GM18507 (cell line): ENCODE data around the gene CSMD2.
A peak's percentile ranks its signal among the peaks of the same experiment; 100 is the strongest.
"Not testable (repeated sequence)": the region's sequence is repeated elsewhere in the genome, so short reads cannot be mapped to it uniquely, and the experiment has no call there.

ENCODE experiments used
- DNase-seq: peaks from one replicate; pipeline ENCODE4 v3.0.0; 2011; ENCODE audit warnings: low read depth; ENCODE audit not compliant: insufficient read length; ENCODE audit errors: extremely low spot score
- FAIRE-seq: peaks from 2 replicates; lab custom pipeline; 2011; peaks lifted over from hg19 to GRCh38; lab: Jason Lieb, UNC

CSMD2 gene

DNA sequence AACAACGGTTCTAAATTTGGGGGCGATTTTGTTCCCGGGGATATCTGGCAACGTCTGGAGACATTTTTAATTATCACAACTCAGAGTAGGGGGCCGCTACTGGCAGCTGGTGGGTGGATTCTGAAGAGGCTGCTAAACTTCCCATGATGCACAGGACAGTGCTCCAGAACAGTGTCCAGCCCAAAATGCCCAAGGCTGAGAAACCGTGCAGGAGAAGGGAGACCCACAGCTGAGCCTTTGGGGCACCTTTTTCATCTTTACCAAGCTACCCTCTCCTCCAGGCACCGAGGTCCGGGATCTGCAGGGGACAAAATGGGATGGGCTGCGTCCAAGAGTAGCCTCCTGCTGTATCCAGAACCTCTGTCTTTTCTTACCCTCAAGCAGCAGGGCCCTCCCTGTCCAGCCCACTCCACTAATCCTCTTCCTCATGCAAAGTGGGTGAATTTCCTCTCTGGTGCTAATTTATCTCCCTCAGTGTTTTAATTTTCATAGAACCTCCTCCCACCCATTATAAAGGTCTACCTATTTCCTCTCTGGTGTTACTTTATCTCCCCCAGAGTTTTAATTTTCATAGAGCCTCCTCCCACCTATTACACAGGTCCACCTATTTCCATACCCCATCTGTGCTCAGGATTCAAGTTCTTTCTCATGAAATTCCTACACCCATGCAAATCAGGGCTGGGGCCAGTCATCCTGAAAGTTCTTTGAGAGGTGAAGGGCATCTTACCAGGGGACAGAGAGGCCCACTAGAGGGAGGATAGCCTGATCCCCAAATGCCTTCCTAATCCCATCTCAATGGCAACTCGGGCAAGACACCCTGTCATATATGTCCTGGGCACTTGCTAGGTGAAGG, 42.7 kb downstream of the CSMD2 start:
- DNase-seq (no peak), FAIRE-seq (no peak)

DNA sequence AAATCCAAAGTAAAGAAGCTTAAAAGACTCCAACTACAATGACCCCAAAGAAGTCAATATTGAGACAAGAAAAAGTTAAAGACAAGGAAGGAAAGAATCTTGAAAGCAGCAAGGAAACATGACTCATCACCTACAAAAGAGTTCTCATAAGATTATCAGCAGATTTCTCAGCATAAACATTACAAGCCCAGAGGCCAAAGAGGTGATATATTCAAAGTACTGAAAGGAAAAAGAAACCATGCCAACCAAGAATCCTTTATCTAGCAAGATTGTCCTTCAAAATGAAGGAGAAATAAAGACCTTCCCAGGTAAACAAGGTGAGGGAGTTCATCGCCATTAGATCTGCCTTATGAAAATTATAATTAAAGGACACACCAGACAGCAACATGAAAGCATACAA, 49.8 kb downstream of the CSMD2 start:
- FAIRE-seq (no peak), DNase-seq (no peak)

DNA sequence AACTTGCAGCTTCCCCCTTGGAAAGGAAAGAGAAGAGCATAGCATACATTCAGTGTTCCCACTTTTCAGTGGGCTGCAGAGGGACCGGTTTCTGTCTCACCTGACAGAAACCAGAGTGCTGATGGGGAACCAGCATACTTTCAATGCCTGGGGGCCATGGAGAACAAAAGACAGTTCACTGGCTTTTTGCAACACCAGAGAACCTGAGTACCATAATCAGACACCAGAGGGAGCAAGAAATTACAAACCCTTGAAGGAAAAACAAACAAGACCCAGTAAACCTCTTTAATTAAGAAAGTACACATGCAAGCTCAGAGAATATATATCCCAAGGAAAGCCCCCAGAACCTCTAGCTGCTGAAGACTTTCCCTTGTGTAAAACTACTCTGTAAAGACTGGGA, 51.1 kb downstream of the CSMD2 start:
- DNase-seq (no peak), FAIRE-seq (peak; percentile 50)

GRCh38 chr1:34113362-34113761, 51.7 kb downstream of the CSMD2 start:
- FAIRE-seq (no peak), DNase-seq (no peak)

- DNase-seq (no peak), FAIRE-seq (no peak)
Measured at GRCh38 chr1:34108711-34109110, 56.3 kb downstream of the CSMD2 start.

GRCh38 chr1:34108269-34108668, 56.8 kb downstream of the CSMD2 start:
- DNase-seq (no peak), FAIRE-seq (no peak)

GRCh38 chr1:34101151-34101550, 63.9 kb downstream of the CSMD2 start:
- DNase-seq: no peak
- no peak for FAIRE-seq

DNA sequence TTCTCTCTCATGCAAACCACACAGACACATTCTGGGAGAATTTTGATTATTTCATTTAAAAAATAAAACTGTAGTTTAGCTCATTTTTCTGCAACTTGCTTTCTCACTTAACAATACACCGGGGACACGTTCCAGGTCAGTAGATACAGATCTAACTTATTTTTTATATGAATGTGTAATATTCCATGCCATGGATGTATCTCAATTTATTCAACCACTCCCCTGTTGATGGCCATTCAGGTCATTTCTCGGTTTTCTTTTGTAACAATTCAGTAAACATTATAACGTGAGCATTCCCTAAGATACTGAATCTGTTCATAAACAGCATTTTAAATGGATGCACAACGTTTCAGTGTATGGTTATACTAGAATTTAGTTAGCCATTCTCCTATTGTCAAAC, 64.7 kb downstream of the CSMD2 start:
- no peak for DNase-seq
- FAIRE-seq: no peak

- FAIRE-seq, DNase-seq: not testable (repeated sequence)
Measured at GRCh38 chr1:34092399-34092798, 72.6 kb downstream of the CSMD2 start.

GRCh38 chr1:34089731-34090130, 75.3 kb downstream of the CSMD2 start:
- FAIRE-seq (no peak), DNase-seq (no peak)

DNA sequence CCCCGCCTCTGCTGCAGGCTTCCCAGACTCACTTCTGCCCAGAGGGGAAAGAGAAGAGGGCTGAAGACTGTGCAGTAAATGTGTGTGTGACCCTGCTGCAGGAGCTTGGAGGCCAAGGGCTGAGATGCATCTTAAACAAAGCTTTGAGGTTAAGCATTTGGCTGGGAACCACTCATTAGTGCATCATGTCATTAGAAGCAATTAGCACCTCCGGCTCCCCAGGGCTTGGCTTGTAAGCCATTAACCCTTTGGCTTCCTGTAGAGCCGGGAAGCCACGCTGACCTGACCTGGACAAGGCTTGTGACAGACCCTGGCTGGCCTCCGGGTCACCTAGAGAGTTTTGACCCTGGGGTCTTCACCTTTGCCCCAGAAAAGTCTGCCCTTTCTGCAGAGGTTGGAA, 77.0 kb downstream of the CSMD2 start:
- FAIRE-seq: no peak

GRCh38 chr1:34086561-34086960, 78.5 kb downstream of the CSMD2 start:
- DNase-seq: no peak
- FAIRE-seq: no peak

More for the DNA sequence above, 77.0 kb downstream of the CSMD2 start:
- no peak for DNase-seq

DNA sequence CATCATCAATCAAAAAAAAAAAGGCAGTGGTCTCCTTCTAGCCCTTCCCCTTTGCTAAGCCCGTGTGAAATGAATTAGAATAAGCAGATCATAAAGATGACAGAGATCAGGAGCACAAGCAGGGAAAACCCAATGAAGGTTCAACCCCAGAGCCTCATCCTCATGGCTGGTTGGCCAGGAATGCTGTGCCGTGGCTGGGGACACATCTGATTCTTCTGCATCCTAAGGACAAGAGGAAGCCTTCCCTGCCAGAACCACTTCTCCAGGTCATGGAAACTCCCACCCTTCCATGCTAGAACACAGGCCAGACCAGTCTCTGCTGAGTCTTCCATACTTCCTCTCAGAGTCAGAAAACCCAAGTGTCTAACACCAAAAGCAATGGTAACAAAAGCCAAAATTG, 81.1 kb downstream of the CSMD2 start:
- FAIRE-seq (no peak), DNase-seq (no peak)

DNA sequence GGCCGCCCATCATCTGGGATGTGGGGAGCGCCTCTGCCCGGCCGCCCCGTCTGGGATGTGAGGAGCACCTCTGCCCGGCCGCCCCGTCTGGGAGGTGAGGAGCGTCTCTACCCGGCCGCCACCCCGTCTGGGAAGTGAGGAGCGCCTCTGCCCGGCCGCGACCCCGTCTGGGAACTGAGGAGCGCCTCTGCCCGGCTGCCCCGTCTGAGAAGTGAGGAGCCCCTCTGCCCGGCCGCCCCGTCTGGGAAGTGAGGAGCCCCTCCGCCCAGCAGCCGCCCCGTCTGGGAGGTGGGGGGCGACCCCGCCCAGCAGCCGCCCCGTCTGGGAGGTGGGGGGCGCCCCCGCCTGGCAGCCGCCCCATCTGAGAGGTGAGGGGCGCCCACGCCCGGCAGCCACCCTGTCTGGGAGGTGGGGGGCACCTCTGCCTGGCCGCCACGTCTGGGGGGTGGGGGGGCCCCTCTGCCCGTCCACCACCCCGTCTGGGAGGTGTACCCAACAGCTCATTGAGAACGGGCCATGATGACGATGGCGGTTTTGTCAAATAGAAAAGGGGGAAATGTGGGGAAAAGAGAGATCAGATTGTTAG, 82.9 kb downstream of the CSMD2 start:
- DNase-seq, FAIRE-seq: not testable (repeated sequence)

DNA sequence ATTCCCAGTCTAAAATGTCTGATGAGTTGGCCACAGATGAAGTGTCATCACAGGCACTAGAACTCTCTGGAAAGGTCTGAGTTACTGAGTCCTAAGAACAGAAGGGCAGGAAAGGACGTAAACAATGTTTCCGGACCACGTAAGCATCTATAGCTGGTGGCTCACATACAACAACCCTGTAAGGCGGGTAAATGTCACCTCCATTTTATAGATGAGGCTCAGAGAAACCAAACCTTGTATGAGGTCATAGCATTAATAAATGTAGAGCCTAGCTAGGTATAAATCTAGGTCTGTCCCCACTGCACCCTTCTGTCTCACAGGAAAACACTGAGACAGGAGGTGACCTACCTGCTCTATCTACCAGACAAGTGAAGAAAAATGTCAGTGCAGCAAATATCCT, 86.6 kb downstream of the CSMD2 start:
- FAIRE-seq (no peak), DNase-seq (no peak)

DNA sequence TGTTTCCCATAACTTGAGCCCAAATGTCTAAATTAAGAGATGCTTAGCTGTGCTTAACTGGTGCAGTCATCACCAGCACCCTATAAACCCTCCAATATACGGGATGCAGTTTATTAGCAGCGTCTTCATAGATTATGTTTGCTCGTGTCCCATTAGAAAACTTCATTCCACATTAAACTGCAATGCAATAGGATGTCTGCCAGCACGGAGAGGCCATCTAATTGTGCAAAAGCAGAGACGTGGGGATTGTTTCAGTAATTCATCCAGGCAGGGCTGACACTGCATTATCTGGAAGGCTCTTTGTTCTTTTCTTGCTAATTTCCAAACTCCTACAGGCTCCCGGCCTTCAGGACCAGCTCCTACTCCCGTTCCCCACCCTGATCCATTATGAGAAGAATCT, 89.5 kb downstream of the CSMD2 start:
- DNase-seq (no peak), FAIRE-seq (no peak)

- DNase-seq (no peak), FAIRE-seq (no peak)
Measured at GRCh38 chr1:34073028-34073695, 91.9 kb downstream of the CSMD2 start.

DNA sequence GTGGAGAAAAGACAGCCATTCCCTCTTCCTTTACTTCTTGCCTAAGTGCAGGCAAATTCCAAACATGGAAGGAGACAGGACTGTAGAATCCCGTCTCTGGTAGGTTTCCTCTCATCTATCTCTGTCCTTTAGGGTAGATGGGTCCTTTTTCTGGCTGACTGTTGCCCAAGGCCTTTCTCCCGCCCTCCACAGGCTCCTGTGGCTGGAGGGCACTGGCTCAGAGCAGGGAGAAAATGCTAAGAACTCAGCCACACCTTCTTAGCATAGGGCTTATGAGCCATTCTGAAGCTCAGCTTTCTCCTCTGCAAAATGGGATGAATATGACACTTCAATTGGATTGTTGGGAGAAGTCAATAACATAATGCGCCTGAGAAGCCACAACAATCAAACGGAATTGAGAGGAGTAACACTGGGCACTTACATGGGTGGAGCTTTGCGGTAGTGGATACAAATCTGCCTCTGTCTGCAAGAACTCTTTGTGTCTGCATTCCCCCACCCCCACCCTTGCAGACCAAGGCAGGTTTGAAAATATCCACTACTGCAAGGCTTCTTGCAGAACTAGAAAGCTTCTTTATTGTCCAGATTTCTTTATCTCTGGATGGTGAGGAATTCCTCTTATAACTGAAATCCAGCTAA, 94.7 kb downstream of the CSMD2 start:
- FAIRE-seq: no peak

DNA sequence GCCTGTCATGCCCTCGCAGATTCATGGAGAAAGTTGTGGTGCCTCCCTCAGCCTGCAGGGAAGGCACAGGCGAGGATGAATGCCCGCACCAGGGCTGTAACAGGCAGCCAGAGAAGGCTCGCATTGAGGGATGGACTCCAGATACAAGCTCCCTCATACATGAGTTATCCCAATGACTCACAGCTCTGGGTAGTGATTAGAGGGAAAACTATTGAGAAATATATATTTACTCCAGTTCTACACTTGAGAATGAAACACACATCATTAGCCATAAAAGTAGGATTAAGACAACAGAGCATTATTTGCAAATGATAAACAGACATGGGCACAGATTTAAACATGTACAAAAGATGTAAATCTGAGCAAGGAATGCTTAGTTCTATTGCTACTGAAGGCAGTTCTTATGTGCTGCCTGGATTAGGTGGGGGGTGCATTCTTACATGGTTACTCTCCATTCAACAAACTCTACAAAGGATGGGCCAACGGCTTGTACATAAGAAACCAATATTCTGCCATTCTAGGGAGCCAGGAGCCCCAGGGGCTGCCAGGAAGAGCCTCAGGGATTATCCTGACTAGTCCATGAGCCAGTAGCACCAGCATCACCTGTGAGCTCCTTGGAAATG, 97.9 kb downstream of the CSMD2 start:
- DNase-seq (no peak), FAIRE-seq (no peak)

More for the DNA sequence above, 94.7 kb downstream of the CSMD2 start:
- no peak for DNase-seq

DNA sequence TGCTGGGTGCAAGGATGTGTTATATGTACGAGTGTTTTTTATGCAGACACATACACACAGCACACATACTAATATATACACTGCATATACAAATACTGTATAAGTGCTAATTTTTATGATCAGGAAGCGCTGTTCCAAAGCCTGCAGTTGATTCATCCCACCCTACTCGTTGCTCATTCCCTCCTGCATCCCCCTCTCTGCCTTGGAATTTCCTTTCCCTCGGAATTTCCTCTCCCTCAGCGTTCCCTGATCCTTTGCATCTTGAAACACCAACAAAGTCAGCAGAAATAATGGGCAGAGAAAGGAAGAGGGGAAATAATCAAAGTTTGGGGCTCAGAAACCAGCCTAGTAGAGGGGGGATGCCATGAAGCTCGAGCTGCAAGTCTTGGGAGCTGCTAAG, 98.9 kb downstream of the CSMD2 start:
- FAIRE-seq: no peak
- DNase-seq: no peak
